Bronchial epithelial cell (primary cell): ENCODE data around the gene ABCA3. TPM values are rescaled to one million over a fixed set of nuclear protein-coding genes. Genes with fewer than 3 reads are reported as not detected.

Source experiments
- DNase-seq: peaks from one replicate; pipeline ENCODE4 v3.0.0-alpha.2; 2010; ENCODE audit warnings: low read depth
- FAIRE-seq: peaks from 2 replicates; lab custom pipeline; 2011; peaks lifted over from hg19 to GRCh38; lab: Jason Lieb, UNC
- H3K27me3 ChIP-seq: 2 replicates; pipeline ENCODE4 v1.5.1; 2011; ENCODE audit warnings: low read length; ENCODE audit not compliant: control insufficient read depth, insufficient read depth
- H3K36me3 ChIP-seq: 2 replicates; pipeline ENCODE4 v1.5.1; 2011; ENCODE audit warnings: low read length; ENCODE audit not compliant: control insufficient read depth, insufficient read depth
- H3K4me3 ChIP-seq: 2 replicates; pipeline ENCODE4 v1.5.1; 2011; ENCODE audit warnings: mild to moderate bottlenecking, low read depth, low read length, control low read depth
- total RNA-seq: library from RNA; depleted of rRNA; stranded (reverse); fragments of >200 nt; gene quantifications from 2 replicates; pipeline ENCODE4 v1.2.1, GENCODE V29; 2014
- TF ChIP-seq, protein P1 (sequence below): IDR thresholded peaks from 2 replicates; pipeline ENCODE4 v1.5.1; 2011; ENCODE audit warnings: mild to moderate bottlenecking, moderate library complexity, low read length, control low read depth, inconsistent platforms; ENCODE audit not compliant: insufficient read depth, severe bottlenecking

Gene ABCA3
- total RNA-seq, 1 donor from 2014 or later = under 0.01 TPM

DNA sequence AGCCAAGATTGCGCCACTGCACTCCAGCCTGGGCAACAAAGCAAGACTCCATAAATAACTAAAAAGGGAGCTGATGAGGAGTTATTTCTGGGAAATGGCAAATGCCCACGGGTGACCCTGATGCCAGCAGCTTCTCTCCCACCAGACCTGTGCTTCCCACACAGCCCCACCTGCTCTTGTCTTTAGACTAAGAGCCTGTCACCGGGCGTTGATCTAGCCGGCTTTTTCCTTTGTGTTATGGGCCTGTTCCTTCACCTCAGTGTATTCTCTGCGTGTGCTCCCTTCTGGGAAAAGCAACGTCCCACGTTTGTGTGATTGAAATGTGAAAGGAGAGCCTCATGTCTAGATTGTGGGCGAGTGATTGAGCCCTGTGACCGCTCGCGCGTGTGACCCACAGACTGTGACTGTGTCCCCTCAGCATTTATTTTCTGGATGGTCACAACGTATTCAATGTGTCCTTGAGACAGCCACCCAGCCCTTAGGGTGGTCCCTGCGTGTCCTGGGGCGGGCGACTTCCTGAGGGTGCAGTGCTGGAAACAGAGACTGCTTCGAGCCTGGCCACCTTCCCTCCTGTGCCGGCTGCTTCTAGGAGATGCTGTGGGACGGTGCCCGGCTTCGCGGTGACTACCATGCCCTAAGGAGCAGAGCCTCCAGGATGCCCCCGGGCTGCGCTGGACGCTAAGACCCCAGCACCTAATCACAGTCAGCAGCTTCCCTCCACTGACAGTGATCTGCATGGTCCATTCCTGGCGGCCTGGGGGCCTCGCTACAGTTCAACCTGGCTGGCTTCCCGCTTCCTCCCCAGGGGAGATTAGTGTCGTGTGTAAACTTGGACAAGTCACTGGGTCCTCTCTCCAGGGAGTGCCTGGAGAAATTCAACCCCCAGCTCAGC, 64.8 kb downstream of the ABCA3 start:
- no peaks in the 10 kb centered on the region for H3K36me3 ChIP-seq
- DNase-seq (no peak), FAIRE-seq (no peak)
- TF ChIP-seq, protein P1, sequence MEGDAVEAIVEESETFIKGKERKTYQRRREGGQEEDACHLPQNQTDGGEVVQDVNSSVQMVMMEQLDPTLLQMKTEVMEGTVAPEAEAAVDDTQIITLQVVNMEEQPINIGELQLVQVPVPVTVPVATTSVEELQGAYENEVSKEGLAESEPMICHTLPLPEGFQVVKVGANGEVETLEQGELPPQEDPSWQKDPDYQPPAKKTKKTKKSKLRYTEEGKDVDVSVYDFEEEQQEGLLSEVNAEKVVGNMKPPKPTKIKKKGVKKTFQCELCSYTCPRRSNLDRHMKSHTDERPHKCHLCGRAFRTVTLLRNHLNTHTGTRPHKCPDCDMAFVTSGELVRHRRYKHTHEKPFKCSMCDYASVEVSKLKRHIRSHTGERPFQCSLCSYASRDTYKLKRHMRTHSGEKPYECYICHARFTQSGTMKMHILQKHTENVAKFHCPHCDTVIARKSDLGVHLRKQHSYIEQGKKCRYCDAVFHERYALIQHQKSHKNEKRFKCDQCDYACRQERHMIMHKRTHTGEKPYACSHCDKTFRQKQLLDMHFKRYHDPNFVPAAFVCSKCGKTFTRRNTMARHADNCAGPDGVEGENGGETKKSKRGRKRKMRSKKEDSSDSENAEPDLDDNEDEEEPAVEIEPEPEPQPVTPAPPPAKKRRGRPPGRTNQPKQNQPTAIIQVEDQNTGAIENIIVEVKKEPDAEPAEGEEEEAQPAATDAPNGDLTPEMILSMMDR = no peak
- H3K27me3 ChIP-seq = peaks cover 3% of the 10 kb centered on the region
- no peak overlapping the region for H3K4me3 ChIP-seq

DNA sequence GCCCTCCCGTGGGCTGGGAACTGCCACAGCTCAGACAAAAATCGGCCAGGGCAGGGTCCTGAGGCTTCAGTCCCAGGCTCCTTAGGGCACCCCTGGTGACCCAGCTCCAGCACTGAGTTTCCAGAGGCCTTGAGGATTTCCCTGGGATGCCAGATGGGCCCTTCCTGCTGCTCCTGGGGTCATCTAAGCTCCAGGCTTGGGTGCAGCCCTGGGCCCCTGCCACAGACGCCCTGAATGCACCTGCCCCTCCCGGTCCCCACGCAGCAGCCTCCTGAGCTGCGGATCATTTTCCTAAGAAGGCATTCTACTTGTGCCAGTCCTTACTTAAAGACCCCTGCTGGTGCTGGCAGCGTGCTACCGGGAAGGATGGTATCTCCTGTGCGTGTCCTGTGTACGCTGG, 66.6 kb downstream of the ABCA3 start:
- DNase-seq (no peak), FAIRE-seq (no peak)
- H3K27me3 ChIP-seq = no peaks in the 10 kb centered on the region
- TF ChIP-seq, protein P1 = no peak
- H3K36me3 ChIP-seq = no peaks in the 10 kb centered on the region
- H3K4me3 ChIP-seq = no peak overlapping the region

DNA sequence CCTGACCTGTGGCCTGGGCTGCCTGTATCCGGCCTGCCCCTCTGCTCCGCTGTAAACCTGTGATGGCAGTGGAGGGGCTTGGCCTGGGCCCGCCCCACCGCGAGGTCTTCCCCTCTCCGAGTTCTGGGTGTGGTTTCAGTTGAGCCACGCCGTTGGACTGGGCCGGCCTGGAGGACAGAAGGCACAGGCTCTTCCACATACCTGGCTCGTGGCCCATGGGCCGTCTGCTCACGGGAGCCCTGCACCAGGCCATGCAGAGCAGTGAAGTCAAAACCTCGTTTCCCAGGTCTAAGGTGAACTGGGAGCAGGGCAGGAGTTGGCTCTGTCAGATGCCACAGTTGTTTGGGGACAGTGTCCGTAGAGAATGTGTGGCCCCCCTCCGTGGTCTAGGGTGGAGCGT, 67.0 kb downstream of the ABCA3 start:
- TF ChIP-seq, protein P1 = no peak
- Histone ChIP-seq H3K36me3 (no peaks in the 10 kb centered on the region), H3K27me3 (no peaks in the 10 kb centered on the region), H3K4me3 (no peak overlapping the region)
- FAIRE-seq (no peak), DNase-seq (no peak)

DNA sequence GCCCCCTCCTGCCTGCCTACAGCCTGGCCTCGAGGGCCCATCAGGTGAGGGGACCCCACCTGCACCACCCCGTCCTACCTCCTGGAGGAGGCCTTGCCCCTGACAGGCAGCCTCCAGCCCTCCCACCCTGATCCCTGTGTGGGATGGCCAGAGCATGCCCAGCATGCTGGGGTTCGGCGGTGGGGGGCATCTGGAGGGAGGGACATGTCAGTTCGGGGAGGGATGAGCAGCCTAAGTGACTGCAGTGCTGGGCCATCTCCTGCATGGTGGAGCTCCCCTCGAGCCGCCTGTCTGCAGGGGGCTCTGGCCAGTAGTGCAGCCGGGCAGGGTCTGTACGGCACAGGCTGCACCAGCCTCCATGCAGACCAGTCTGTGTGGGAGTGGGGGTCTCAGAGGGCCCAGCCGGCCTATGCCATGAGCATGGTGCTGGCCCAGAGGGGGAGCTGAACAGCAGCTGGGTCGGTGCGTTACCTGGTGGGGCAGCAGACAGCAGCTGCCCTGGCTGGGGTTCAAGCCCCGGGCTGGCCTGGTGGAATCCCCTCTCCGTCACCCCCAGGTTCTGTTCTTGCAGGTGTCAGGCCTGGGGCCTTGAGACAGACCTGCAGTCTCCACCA, 68.6 kb downstream of the ABCA3 start:
- Histone ChIP-seq H3K27me3 (no peaks in the 10 kb centered on the region), H3K36me3 (no peaks in the 10 kb centered on the region), H3K4me3 (no peak overlapping the region)
- no peak for FAIRE-seq
- TF ChIP-seq, protein P1 = no peak
- DNase-seq = no peak

DNA sequence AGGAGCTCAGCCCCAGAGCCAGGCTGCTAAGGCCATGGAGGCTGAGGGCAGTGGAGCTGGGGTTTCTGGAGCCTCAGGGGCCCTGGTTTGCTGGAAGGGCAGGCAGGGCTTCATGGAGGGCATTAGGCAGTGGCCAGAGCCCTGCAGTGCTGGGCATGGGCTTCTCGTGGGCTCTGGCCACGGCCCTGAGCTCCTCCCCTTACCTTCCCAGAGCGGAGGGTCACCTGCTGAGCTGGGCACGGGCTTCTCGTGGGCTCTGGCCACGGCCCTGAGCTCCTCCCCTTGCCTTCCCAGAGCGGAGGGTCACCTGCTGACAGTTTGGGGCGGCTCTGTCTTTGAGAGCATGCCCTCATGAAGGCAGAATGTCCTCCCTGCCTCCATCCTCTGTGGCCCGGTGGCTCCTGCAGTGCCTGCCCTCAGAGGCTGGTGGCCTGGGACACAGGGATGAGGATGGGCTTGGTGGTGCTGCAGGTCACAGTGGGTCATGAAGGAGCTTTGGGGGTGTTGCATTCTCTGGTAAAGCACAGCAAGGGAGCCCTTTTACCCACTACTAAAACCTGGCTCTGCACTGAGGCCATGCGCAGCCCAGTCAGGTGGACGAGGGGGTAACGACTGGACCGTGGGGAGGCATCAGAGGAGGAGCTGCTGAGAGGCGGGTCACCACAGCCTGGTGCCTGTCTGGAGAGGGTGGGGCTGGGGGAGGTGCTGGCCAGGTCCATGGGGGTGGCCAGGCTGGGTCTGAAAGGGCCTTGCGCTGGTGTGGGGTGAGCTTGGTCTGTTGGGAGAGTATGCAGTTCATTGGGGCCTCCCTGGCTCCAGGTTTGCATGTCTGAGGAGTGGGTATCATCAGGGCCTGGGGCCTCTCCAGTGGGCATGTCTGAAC, 69.7 kb downstream of the ABCA3 start:
- DNase-seq = no peak
- Histone ChIP-seq H3K27me3 (no peaks in the 10 kb centered on the region), H3K36me3 (peaks cover 1% of the 10 kb centered on the region), H3K4me3 (no peak overlapping the region)
- TF ChIP-seq, protein P1 = no peak
- FAIRE-seq = no peak
